ENCODE measurements around the gene AVP. TPM values are rescaled to one million over a fixed set of nuclear protein-coding genes. Genes with fewer than 3 reads are reported as not detected.

The AVP gene
- total and polyA plus RNA-seq, 9 of the 15 experiments (the other 6 are each of a cell fraction or from before 2014, with no cell fraction given), result not detected

DNA sequence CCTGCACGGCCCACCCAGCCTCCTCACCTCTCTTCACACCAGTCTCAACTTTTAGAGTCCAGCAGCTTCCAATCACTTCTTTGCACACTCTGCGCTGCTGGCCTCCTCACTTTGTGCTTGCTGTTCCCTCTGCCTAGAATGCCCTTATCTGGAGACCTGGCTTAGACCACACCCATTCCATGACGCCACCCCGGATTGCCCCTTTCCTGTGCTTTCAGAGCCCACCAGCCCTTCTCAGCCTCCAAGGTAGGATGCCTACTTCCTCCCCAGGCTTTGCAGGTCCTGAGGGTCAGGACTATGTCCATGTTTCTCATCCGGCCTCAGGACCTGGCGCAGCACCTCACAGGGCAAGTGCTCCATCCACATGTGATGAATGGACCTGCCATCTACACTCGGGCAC lies 27.0 kb upstream of the AVP start:
- Histone ChIP-seq H3K4me3 (no peak overlapping the region), H3K27ac (ENCODE audit: extremely low read depth, low read depth, low read length) (no peak overlapping the region), H3K4me2 (ENCODE audit: insufficient read depth, low read length) (no peak overlapping the region), H4K20me1 (replicated peaks; ENCODE audit: control insufficient read depth, insufficient read depth, low read length) (peaks cover 3% of the 10 kb centered on the region; the same call in 1 of the 2 replicates), H3K79me2 (ENCODE audit: control insufficient read depth, insufficient read depth, low read length) (no peaks in the 10 kb centered on the region), H3K27me3 (ENCODE audit: control insufficient read depth in 2 of 2, insufficient read depth in 2 of 2, low read length in 2 of 2) (no peaks in the 10 kb centered on the region), H3K9me1 (ENCODE audit: control insufficient read depth, insufficient read depth, low read length) (no peaks in the 10 kb centered on the region), H3K4me1 (replicated peaks in 1 of 2; ENCODE audit: control insufficient read depth in 2 of 2, insufficient read depth in 2 of 2, low read length in 2 of 2) (peaks cover 0 to 10% of the 10 kb centered on the region in 2 experiments; a peak in 4 of 5 replicates), H2AFZ (ENCODE audit: low read depth, low read length) (no peak overlapping the region), H3K9ac (ENCODE audit: insufficient read depth in 1 of 2, low read depth in 2 of 2, low read length in 2 of 2) (no peak overlapping the region), H3K36me3 (ENCODE audit: control insufficient read depth, insufficient read depth, low read length) (peaks cover 4% of the 10 kb centered on the region; the same call in 1 of the 3 replicates), H3K9me3 (replicated peaks; ENCODE audit: control insufficient read depth, insufficient read depth, low read depth, low read length) (no peaks in the 10 kb centered on the region)
- in situ Hi-C loops (cut with MboI), result no loop called here
- DNase-seq (ENCODE audit: extremely low read depth in 1 of 4, low spot score in 3 of 4), result no peak
- FAIRE-seq, result no peak
- 51% methylated on average over 6 of the region's 7 CpGs for WGBS (ENCODE audit: insufficient coverage, low coverage, missing lambda C conversion rate)
- TF ChIP-seq LCOR (CRISPR knock-in tag; IDR thresholded peaks at IDR 0.05) (no peak), ZBTB7A (IDR thresholded peaks at IDR 0.05; ENCODE audit: borderline replicate concordance, control insufficient read depth, low read depth, low read length) (no peak), ZFP36 (IDR thresholded peaks at IDR 0.05; ENCODE audit: low read depth, low read length, partially characterized antibody) (peak; percentile 73), ARID1B (IDR thresholded peaks at IDR 0.05) (no peak)
- ChIA-PET POLR2A (interaction anchor here (0.6 kb wide), 1 partner anchor 10 kb away, joined by 3 read pairs; no protein-coding TSS in a partner anchor), CTCF (ENCODE audit: low intra/inter-chr PET ratio) (interaction anchor here (1.0 kb wide), 1 partner anchor 58 kb away, joined by 3 read pairs; no protein-coding TSS in a partner anchor)
- intact Hi-C loops (cut with micrococcal nuclease), result no loop called here
- BruUV-seq (replicated peaks), result no TSS peak
- 0 out of 3 replicates have a peak, but pooled peaks have one; percentile 32 for ATAC-seq

All from K562 (cell line).